Activated T-cell treated with anti-CD3 and anti-CD28 coated beads, Interleukin-2, amount 50 U/mL, for 4 hours (primary cell): ENCODE measurements around the gene PLXDC1. TPM values are rescaled to one million over a fixed set of nuclear protein-coding genes. Genes with fewer than 3 reads are reported as not detected.
A peak's percentile ranks its signal among the peaks of the same experiment; 100 is the strongest.

Source experiments
- ATAC-seq, 2 donors: fragments of 200-7000 bp; cut with Tn5 transposase; one replicate each; pipeline ENCODE4 v1.10.0; 2021
- DNase-seq: peaks from one replicate; pipeline ENCODE4 v3.0.0-alpha.2; 2020
- H3K27me3 Mint-ChIP-seq: one replicate; pipeline ENCODE4 v1.8.0; 2021; ENCODE audit warnings: low read depth, mixed read lengths
- H3K36me3 Mint-ChIP-seq: one replicate; pipeline ENCODE4 v1.8.0; 2022; ENCODE audit warnings: mixed read lengths; ENCODE audit not compliant: insufficient read depth
- H3K4me1 Mint-ChIP-seq: one replicate; pipeline ENCODE4 v1.8.0; 2021; ENCODE audit warnings: low read depth, mixed read lengths
- H3K4me3 Mint-ChIP-seq: one replicate; pipeline ENCODE4 v1.8.0; 2021; ENCODE audit warnings: mild to moderate bottlenecking, moderate library complexity, mixed read lengths
- H3K9me3 Mint-ChIP-seq: one replicate; pipeline ENCODE4 v1.8.0; 2021; ENCODE audit warnings: mixed read lengths
- total RNA-seq, 3 donors: library from RNA; stranded (reverse); gene quantifications; one replicate each; pipeline ENCODE4 v1.2.1, GENCODE V29; 2021

PLXDC1 gene
- total RNA-seq, 3 donors from 2014 or later, result 0.33 to 0.87 (median 0.68) TPM

DNA sequence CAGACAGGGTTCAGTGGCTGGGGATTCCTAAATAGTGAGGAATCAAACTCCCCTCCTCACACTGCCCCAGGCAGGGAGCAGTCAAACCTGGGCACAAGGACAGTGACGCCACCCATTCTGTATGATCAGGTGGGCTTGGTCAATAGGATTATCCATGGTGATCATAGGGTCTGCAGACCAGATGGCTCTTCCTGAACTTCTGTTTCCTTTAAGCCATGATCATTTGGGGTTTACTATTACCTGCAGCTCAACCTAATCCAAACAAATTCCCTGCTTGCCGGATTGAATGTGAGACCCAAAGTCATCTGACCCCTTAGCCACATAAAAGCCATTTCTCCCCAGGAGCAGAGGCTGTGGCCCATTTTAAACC lies 54.3 kb downstream of the PLXDC1 start:
- ATAC-seq (no peak), DNase-seq (no peak)
- no peaks in the 10 kb centered on the region for H3K27me3 Mint-ChIP-seq
- H3K4me1 Mint-ChIP-seq, result peaks cover 71% of the 10 kb centered on the region
- H3K36me3 Mint-ChIP-seq, result no peaks in the 10 kb centered on the region
- H3K4me3 Mint-ChIP-seq, result peak overlapping the region; percentile 64
- H3K9me3 Mint-ChIP-seq, result no peaks in the 10 kb centered on the region

- H3K4me1 Mint-ChIP-seq, result peaks cover 71% of the 10 kb centered on the region
- peak overlapping the region; percentile 64 for H3K4me3 Mint-ChIP-seq
- no peaks in the 10 kb centered on the region for H3K27me3 Mint-ChIP-seq
- no peaks in the 10 kb centered on the region for H3K36me3 Mint-ChIP-seq
- DNase-seq (no peak), ATAC-seq (peak in 1 of 2 donors; percentile 24)
- H3K9me3 Mint-ChIP-seq, result no peaks in the 10 kb centered on the region
Observed at GRCh38 chr17:39096508-39097149, 54.8 kb downstream of the PLXDC1 start.

DNA sequence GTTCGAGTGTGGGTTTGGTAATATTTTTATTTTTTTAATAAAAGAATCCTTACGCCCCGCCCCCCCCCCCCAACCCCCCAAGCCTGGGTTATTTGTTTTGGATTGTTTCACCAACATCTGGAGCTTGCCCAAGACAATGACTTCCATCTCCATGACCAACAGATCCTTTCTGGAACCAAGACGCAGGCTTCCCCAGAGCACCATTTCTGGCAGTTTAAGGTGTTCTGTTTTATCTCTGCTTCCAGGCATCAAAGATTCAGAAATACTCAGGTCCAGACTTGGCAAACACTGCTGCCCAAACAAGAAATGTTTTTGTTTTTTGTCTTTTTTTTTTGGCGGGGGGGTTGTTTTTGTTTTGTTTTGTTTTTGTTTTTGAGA lies 56.1 kb downstream of the PLXDC1 start:
- peak overlapping the region; percentile 23 for H3K4me3 Mint-ChIP-seq
- ATAC-seq, result no peak

DNA sequence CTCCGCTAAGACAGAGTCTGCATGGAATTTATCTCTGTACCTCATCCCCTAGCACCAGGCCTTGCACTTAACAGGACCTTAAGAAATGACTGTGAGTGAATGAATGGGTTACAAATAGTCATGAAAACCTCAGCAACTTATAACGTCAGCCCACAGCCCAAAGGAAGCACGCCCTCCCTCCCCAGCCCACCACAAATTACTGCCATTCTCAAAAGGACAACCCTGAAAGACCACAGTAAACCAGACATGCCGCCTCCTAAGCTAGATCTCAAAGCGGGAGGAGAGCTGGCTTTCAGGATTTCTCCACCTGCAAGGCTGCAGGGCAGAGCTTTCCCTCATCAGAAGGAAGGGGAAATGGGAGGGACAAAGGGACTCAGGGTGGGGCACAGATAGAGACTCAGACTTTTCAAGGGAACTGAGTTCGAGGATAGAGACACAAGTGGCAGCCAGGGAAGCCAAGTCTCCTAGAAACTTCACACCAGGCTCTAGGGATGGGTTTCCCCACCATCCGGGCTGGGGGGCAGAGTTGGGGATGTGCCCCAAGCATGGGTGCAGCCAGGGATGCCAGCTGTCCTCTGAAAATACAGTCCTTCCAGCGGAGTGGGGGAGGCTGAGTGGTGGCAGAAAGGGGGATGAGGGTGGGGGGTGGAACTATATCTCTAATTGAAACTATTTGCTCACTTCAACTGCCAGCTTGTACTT lies 56.7 kb downstream of the PLXDC1 start:
- Mint-ChIP-seq H3K4me1 (peaks cover 78% of the 10 kb centered on the region), H3K4me3 (peak overlapping the region; percentile 43), H3K27me3 (no peaks in the 10 kb centered on the region)

More for the DNA sequence above, 56.1 kb downstream of the PLXDC1 start:
- DNase-seq, result no peak
- no peaks in the 10 kb centered on the region for H3K27me3 Mint-ChIP-seq
- H3K4me1 Mint-ChIP-seq, result peaks cover 78% of the 10 kb centered on the region
- H3K36me3 Mint-ChIP-seq, result no peaks in the 10 kb centered on the region
- H3K9me3 Mint-ChIP-seq, result no peaks in the 10 kb centered on the region

GRCh38 chr17:39092692-39093230 lies 58.7 kb downstream of the PLXDC1 start:
- DNase-seq (no peak), ATAC-seq (peak in 1 of 2 donors; percentile 13)
- H3K36me3 Mint-ChIP-seq, result no peaks in the 10 kb centered on the region
- H3K27me3 Mint-ChIP-seq, result no peaks in the 10 kb centered on the region
- peaks cover 74% of the 10 kb centered on the region for H3K4me1 Mint-ChIP-seq
- H3K9me3 Mint-ChIP-seq, result no peaks in the 10 kb centered on the region
- peak overlapping the region; percentile 67 for H3K4me3 Mint-ChIP-seq

More for the DNA sequence above, 56.7 kb downstream of the PLXDC1 start:
- H3K9me3 Mint-ChIP-seq, result no peaks in the 10 kb centered on the region
- ATAC-seq (peak; percentile 35 to 46), DNase-seq (no peak)
- H3K36me3 Mint-ChIP-seq, result no peaks in the 10 kb centered on the region

DNA sequence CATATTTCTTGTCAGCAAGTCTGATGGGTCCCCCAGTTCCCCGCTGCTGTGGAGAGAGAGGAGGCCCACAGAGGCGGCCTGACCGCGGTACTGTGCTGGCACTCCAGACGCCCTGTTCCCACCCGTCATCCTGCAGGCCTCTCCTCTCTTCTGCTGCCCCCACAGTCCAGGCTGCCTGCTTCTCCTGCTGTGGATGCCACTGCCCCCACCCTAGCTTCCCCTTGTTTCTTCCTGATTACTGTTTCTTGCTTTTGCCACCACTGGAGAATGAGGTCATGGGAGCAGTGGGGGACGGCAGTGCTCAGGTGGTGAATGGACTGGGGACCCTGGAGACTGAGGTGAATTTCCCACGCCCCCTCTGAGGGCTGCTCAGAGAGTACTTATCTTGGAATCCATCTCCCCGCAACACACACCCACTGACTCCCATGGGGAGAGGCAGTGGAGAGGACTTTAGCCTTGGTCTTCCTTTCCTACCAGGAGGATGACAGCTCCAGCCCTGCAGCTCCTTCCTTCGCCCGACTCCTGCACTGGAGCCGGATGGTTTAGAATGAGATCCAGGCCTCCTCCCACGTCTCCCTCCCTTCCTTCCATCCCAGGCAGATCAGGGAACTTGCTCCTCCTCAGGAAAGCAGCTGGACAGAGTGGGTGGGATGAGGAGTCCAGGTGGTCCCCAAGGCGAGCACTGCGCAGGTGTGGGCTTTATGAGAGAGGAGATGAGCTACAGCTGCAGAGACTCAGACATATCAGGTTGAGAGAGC lies 60.4 kb downstream of the PLXDC1 start:
- peaks cover 61% of the 10 kb centered on the region for H3K4me1 Mint-ChIP-seq
- ATAC-seq, result no peak
- no peaks in the 10 kb centered on the region for H3K27me3 Mint-ChIP-seq
- H3K9me3 Mint-ChIP-seq, result no peaks in the 10 kb centered on the region
- no peaks in the 10 kb centered on the region for H3K36me3 Mint-ChIP-seq
- no peak for DNase-seq
- no peak overlapping the region for H3K4me3 Mint-ChIP-seq

- H3K4me3 Mint-ChIP-seq, result no peak overlapping the region
- no peaks in the 10 kb centered on the region for H3K27me3 Mint-ChIP-seq
- DNase-seq (no peak), ATAC-seq (no peak)
- peaks cover 54% of the 10 kb centered on the region for H3K4me1 Mint-ChIP-seq
- H3K9me3 Mint-ChIP-seq, result no peaks in the 10 kb centered on the region
- no peaks in the 10 kb centered on the region for H3K36me3 Mint-ChIP-seq
Observed at GRCh38 chr17:39090400-39090799, 61.0 kb downstream of the PLXDC1 start.

GRCh38 chr17:39084558-39084957 lies 66.9 kb downstream of the PLXDC1 start:
- Mint-ChIP-seq H3K36me3 (peaks cover 3% of the 10 kb centered on the region), H3K4me1 (peaks cover 5% of the 10 kb centered on the region), H3K27me3 (no peaks in the 10 kb centered on the region), H3K9me3 (no peaks in the 10 kb centered on the region), H3K4me3 (no peak overlapping the region)
- DNase-seq (no peak), ATAC-seq (no peak)

- ATAC-seq (no peak), DNase-seq (no peak)
- no peaks in the 10 kb centered on the region for H3K9me3 Mint-ChIP-seq
- H3K36me3 Mint-ChIP-seq, result peaks cover 3% of the 10 kb centered on the region
- H3K4me3 Mint-ChIP-seq, result no peak overlapping the region
- H3K4me1 Mint-ChIP-seq, result peaks cover 1% of the 10 kb centered on the region
- H3K27me3 Mint-ChIP-seq, result no peaks in the 10 kb centered on the region
Observed at GRCh38 chr17:39083270-39083669, 68.2 kb downstream of the PLXDC1 start.

- H3K4me3 Mint-ChIP-seq, result no peak overlapping the region
- H3K27me3 Mint-ChIP-seq, result no peaks in the 10 kb centered on the region
- H3K9me3 Mint-ChIP-seq, result no peaks in the 10 kb centered on the region
- ATAC-seq, result no peak
- H3K4me1 Mint-ChIP-seq, result no peaks in the 10 kb centered on the region
- no peak for DNase-seq
- H3K36me3 Mint-ChIP-seq, result peaks cover 3% of the 10 kb centered on the region
Observed at GRCh38 chr17:39082482-39082881, 69.0 kb downstream of the PLXDC1 start.

DNA sequence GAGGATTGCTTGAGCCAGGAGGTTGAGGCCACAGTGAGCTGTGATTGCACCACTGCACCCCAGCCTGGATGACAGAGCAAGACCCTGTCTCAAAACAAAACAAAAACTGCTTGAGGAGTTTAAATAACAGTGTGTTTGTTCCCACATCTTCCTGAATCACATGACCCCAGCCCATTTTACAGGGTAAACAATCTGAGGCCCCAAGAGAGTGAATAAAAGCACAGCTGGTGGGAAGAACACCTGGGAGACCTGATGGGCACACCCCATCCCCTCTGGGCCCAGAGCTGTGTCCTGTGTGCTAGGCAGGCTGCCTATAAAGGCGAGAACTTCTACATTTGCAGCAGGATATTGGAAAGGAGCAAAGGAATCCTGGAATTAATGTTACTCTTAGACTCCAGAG lies 69.6 kb downstream of the PLXDC1 start:
- DNase-seq, result no peak
- Mint-ChIP-seq H3K36me3 (peaks cover 3% of the 10 kb centered on the region), H3K9me3 (no peaks in the 10 kb centered on the region), H3K27me3 (no peaks in the 10 kb centered on the region), H3K4me1 (no peaks in the 10 kb centered on the region), H3K4me3 (no peak overlapping the region)
- ATAC-seq, result no peak

DNA sequence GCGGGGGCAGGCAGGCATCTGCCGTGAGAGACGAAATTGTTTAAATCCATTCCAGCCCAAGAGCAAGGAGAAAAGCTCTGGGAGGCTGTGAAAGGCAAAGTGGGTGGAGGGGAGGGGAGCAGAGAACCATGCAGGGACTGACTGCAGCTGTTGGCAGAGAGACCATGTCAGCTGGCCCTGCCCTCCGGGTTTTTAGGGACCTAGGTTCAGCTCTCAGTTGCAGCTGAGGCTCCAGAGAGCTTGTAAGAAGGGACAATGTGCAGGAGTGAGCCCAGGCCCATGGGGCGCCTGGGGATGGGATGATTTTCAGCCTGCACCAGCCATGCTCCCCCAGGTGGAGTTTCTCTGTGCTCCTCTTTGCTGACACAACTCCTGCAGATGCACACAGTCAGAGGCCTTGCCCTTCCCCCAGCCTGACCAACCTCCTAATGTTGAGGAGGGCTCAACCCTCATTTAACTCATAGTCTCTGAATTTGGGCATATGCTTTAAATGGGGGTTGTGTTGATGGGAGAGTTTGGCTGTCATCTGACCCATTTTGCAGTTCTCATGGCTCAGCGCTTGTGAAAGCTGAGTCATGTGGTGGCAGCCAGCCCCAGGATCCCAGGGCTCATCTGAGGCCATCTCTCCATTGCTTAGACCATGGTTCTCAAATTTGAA lies 70.9 kb downstream of the PLXDC1 start:
- DNase-seq, result no peak
- H3K9me3 Mint-ChIP-seq, result no peaks in the 10 kb centered on the region
- H3K4me3 Mint-ChIP-seq, result no peak overlapping the region
- no peaks in the 10 kb centered on the region for H3K4me1 Mint-ChIP-seq
- H3K27me3 Mint-ChIP-seq, result no peaks in the 10 kb centered on the region
- peaks cover 3% of the 10 kb centered on the region for H3K36me3 Mint-ChIP-seq
- ATAC-seq, result no peak

DNA sequence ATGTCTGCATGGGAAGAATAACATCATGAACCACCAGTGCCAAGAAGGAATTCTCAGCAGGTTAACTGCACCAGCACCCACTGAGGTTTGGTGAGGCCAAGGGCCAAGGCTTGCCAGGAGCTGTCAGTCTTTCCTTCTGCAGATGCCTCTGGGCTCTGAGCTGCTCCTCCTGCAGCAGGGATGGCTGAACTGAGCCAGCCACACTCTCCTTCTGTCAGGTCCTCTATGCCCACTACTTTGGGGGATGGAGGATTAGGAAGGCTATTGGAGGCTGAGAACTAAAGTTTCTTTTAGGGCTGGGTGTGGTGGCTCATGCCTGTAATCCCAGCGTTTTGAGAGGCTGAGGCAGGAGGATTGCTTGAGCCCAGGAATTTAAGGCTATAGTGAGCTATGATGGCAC lies 71.6 kb downstream of the PLXDC1 start:
- H3K9me3 Mint-ChIP-seq, result no peaks in the 10 kb centered on the region
- ATAC-seq, result no peak
- no peak overlapping the region for H3K4me3 Mint-ChIP-seq
- no peaks in the 10 kb centered on the region for H3K4me1 Mint-ChIP-seq
- H3K36me3 Mint-ChIP-seq, result peaks cover 5% of the 10 kb centered on the region
- no peaks in the 10 kb centered on the region for H3K27me3 Mint-ChIP-seq
- DNase-seq, result no peak

DNA sequence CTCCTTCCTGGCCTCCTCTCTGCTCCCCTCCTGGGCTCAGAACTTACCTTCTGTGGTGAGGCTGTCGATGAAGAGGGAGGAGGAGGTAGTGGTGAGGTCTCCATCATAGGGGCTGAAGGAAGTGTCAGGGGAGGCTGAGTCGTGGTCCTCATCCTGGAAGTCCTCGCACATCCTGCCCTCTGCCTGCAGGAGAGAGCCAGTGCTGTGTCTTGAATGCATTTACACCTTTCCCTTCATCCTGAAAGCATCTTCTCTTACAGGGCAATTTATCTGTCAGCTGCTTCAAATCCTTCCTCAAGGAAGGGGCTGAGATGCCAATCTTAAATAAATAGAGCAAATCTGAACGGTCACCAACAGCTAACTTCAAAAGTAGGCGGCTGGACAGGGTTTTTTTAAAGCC lies 73.6 kb downstream of the PLXDC1 start:
- H3K9me3 Mint-ChIP-seq, result no peaks in the 10 kb centered on the region
- DNase-seq (no peak), ATAC-seq (no peak)
- H3K4me3 Mint-ChIP-seq, result no peak overlapping the region
- peaks cover 2% of the 10 kb centered on the region for H3K36me3 Mint-ChIP-seq
- H3K27me3 Mint-ChIP-seq, result no peaks in the 10 kb centered on the region
- no peaks in the 10 kb centered on the region for H3K4me1 Mint-ChIP-seq
